ENCODE measurements around the gene FAM25A.

Gene FAM25A

DNA sequence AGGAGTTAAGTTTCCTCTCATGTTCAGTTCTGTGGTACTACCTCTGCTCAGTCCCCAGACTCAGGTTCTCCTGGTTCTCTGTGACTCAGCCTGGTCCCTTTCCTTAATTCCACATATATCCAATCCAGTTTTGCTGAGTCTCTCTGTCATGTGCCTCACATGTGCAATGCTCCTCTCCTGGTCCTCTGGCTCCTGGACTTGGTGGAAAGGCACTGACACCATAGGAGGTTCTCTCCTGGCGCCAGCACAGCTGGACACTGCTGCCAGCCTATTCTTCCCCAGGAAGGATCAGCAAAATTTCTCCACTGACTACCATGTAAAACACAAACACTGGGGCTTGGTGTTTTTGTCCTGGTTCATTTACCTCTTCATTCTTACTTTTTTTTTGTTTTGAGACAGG lies 46.8 kb downstream of the FAM25A start:
- no peak for DNase-seq

DNA sequence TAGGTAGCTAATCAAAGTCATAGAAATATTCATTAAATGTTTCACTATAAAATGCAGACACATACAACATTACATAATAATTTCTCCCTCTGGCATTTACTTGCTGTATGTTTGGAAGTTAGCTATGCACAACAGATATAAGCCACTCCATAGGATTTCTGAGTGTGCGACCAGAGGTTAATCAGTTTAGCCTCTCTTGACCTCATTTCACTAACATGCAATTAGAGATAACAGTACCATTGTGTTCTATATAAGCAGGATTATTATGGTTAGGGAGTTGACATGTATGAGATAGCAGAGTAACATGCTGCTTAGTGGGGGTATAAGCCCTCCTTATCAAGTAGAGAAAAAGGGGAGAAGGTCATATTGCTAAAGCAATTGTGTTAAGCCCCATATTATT lies 48.2 kb downstream of the FAM25A start:
- DNase-seq = no peak

DNA sequence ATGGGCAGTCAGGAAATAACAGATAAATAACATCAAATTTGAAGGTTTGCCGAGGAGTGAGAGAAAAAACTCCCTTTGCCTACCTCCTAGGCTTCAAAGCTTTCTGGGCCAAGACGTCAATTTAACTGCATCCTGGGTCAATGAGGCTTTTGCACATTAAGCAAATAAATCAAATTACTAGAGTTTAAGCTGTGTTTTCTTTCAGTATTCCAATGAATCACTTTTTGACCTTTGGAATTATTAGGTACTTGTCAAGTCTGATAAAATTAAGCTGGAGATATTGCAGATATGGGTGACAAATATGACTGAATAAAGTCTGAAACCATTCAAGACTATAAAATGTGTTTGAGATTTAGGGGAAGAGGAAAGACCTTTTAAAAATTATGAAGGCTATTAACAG lies 52.4 kb downstream of the FAM25A start:
- DNase-seq = no peak
